Fibroblast of lung (primary cell): Measurements from ENCODE around the gene SRA1. TPM values are rescaled to one million over a fixed set of nuclear protein-coding genes. Genes with fewer than 3 reads are reported as not detected.

ENCODE experiments used
- DNase-seq, 2 donors: peaks; one replicate each; pipeline versions ENCODE4 v3.0.0 to v3.0.0-alpha.2; 2010; ENCODE audit warnings: low read depth in 2 of 2
- H2AFZ ChIP-seq: 2 replicates; pipeline ENCODE4 v1.5.1; 2012; ENCODE audit warnings: low read length, control low read depth, inconsistent platforms
- H3K27ac ChIP-seq: 2 replicates; pipeline ENCODE4 v1.5.1; 2011; ENCODE audit warnings: low read length, control low read depth; ENCODE audit not compliant: insufficient read depth
- H3K27me3 ChIP-seq: 2 replicates; pipeline ENCODE4 v1.5.1; 2011; ENCODE audit warnings: mild to moderate bottlenecking, low read length; ENCODE audit not compliant: control insufficient read depth, insufficient read depth
- H3K36me3 ChIP-seq: 2 replicates; pipeline ENCODE4 v1.5.1; 2011; ENCODE audit warnings: low read length; ENCODE audit not compliant: control insufficient read depth, insufficient read depth
- H3K4me1 ChIP-seq: 2 replicates; pipeline ENCODE4 v1.5.1; 2011; ENCODE audit warnings: low read length; ENCODE audit not compliant: control insufficient read depth, insufficient read depth; ENCODE audit errors: extremely low read depth
- H3K4me2 ChIP-seq: 2 replicates; pipeline ENCODE4 v1.5.1; 2011; ENCODE audit warnings: low read length, control low read depth; ENCODE audit not compliant: insufficient read depth; ENCODE audit errors: extremely low read depth
- H3K4me3 ChIP-seq, 4 experiments: fragments of 200-600 bp in 1 of 4; sonication (generic) in 1 of 4; replicated peaks in 1 of 4; 2 replicates each; pipeline ENCODE4 v1.5.1; 2011 to 2016; ENCODE audit warnings: low read length in 4 of 4, low read depth in 3 of 4, mild to moderate bottlenecking in 3 of 4, control low read depth in 2 of 4, inconsistent platforms in 1 of 4, mixed read lengths in 1 of 4; ENCODE audit not compliant: insufficient read depth in 1 of 4; ENCODE audit errors: control extremely low read depth in 1 of 4
- H3K79me2 ChIP-seq: 2 replicates; pipeline ENCODE4 v1.5.1; 2012; ENCODE audit warnings: mild to moderate bottlenecking, low read length, inconsistent platforms; ENCODE audit not compliant: control insufficient read depth, insufficient read depth
- H3K9ac ChIP-seq: 2 replicates; pipeline ENCODE4 v1.5.1; 2011; ENCODE audit warnings: mild to moderate bottlenecking, low read length, control low read depth; ENCODE audit not compliant: insufficient read depth
- H3K9me3 ChIP-seq: 2 replicates; pipeline ENCODE4 v1.5.1; 2012; ENCODE audit warnings: low read depth, low read length; ENCODE audit not compliant: control insufficient read depth, insufficient read depth
- H4K20me1 ChIP-seq: 2 replicates; pipeline ENCODE4 v1.5.1; 2011; ENCODE audit warnings: low read length; ENCODE audit not compliant: control insufficient read depth, insufficient read depth; ENCODE audit errors: extremely low read depth
- CTCF ChIP-seq, 2 donors: IDR thresholded peaks in 1 of 2; conservative IDR thresholded peaks in 1 of 2; 1 replicate in 1 of 2; 2 replicates in 1 of 2; pipeline ENCODE4 v1.5.1; 2011 to 2012; ENCODE audit warnings: low read length in 2 of 2, control low read depth in 1 of 2, inconsistent platforms in 1 of 2, low read depth in 1 of 2, mild to moderate bottlenecking in 1 of 2
- EZH2 ChIP-seq: IDR thresholded peaks from 2 replicates; pipeline ENCODE4 v1.5.1; 2012; ENCODE audit warnings: low read length, control low read depth, mild to moderate bottlenecking; ENCODE audit errors: missing control alignments
- polyA plus RNA-seq, 2 donors: library from polyadenylated mRNA; depleted of rRNA in 1 of 2; stranded (reverse) in 1 of 2; unstranded in 1 of 2; fragments of >200 nt; gene quantifications; 2 replicates each; pipeline ENCODE4 v1.2.1, GENCODE V29; 2011 to 2012; ENCODE audit warnings: missing spikeins in 1 of 2
- total RNA-seq: library from RNA; depleted of rRNA; stranded (reverse); fragments of >200 nt; gene quantifications from 2 replicates; pipeline ENCODE4 v1.2.1, GENCODE V29; 2014

SRA1 gene
- total and polyA plus RNA-seq, 2 donors (not counting 1 experiment from before 2014, with no cell fraction given): 39.1 to 55.5 TPM

GRCh38 chr5:140555747-140556312, 1.4 kb downstream of the SRA1 start:
- Histone ChIP-seq H3K4me3 (peak overlapping the region; percentile 66 to 95 (median 80)), H4K20me1 (no peaks in the 10 kb centered on the region), H3K4me2 (peak overlapping the region; percentile 89), H3K9ac (no peak overlapping the region), H2AFZ (no peak overlapping the region), H3K9me3 (no peaks in the 10 kb centered on the region), H3K27ac (peak overlapping the region; percentile 81), H3K4me1 (no peaks in the 10 kb centered on the region), H3K27me3 (no peaks in the 10 kb centered on the region), H3K36me3 (peaks cover 8% of the 10 kb centered on the region), H3K79me2 (peaks cover 40% of the 10 kb centered on the region)
- no peak for DNase-seq
- TF ChIP-seq CTCF (conservative IDR thresholded peaks at IDR 0.05 in 1 of 2, IDR thresholded peaks at IDR 0.05 in 1 of 2; ENCODE audit: low read depth in 1 of 2, low read length in 2 of 2): no peak
- TF ChIP-seq EZH2: no peak

- Histone ChIP-seq H3K27ac (no peak overlapping the region), H3K9ac (no peak overlapping the region), H3K27me3 (no peaks in the 10 kb centered on the region), H3K4me2 (no peak overlapping the region), H3K4me3 (peak overlapping the region in 1 of 4 experiments; percentile 17), H2AFZ (no peak overlapping the region), H3K79me2 (peaks cover 40% of the 10 kb centered on the region), H3K36me3 (peaks cover 19% of the 10 kb centered on the region), H3K9me3 (no peaks in the 10 kb centered on the region), H4K20me1 (peaks cover 2% of the 10 kb centered on the region), H3K4me1 (no peaks in the 10 kb centered on the region)
- DNase-seq: peak; percentile 42 to 58
- no peak for TF ChIP-seq EZH2
These were observed 2.8 kb downstream of the SRA1 start for GRCh38 chr5:140554454-140554853.

- Histone ChIP-seq H3K4me2 (no peak overlapping the region), H3K4me3 (no peak overlapping the region), H4K20me1 (peaks cover 2% of the 10 kb centered on the region), H3K9me3 (no peaks in the 10 kb centered on the region), H3K79me2 (peaks cover 40% of the 10 kb centered on the region), H2AFZ (no peak overlapping the region), H3K4me1 (peaks cover 2% of the 10 kb centered on the region), H3K36me3 (peaks cover 21% of the 10 kb centered on the region), H3K9ac (no peak overlapping the region), H3K27ac (no peak overlapping the region), H3K27me3 (no peaks in the 10 kb centered on the region)
- DNase-seq: peak in 1 of 2 donors; percentile 22
- TF ChIP-seq EZH2: no peak
- TF ChIP-seq CTCF (conservative IDR thresholded peaks at IDR 0.05 in 1 of 2, IDR thresholded peaks at IDR 0.05 in 1 of 2; ENCODE audit: low read depth in 1 of 2, low read length in 2 of 2): no peak
These were observed 3.6 kb downstream of the SRA1 start for GRCh38 chr5:140553657-140554056.
